Heart left ventricle (tissue), 13 donors: ENCODE results near the gene TNNI3K.

ENCODE experiments used
- POLR2A ChIP-seq, 2 donors: fragments of 450-650 bp; IDR thresholded peaks; one replicate each; pipeline ENCODE4 v1.6.1; 2017; ENCODE audit warnings: antibody characterized with exemption in 2 of 2, mild to moderate bottlenecking in 2 of 2, moderate library complexity in 2 of 2
- TF ChIP-seq, protein P1 (sequence below), 12 donors: fragments of 200-600 bp; sonication (generic) in 4 of 12; IDR thresholded peaks; one replicate each; pipeline versions ENCODE4 v1.5.0 to v1.8.0; 2018 to 2022; ENCODE audit warnings: antibody characterized with exemption in 12 of 12, mild to moderate bottlenecking in 5 of 12
- donor health status: ischemic (EF 13 %, LVEDD 7.1; RV severe dilation, severe dysfunction).
- donor health status: DM: no; HTN: yes; CAD: no.
- donor health status: DM: no; HTN: no; CAD: no.
- donor health status: ischemic (EF 25% LVEDD 6.9; RV normal size, moderate dysfunction).
- donor health status: ischemic (EF 25% LVEDD 5.7; RV mildly dilated, moderate dysfunction).
- donor health status: ischemic (EF 35%, LVEDD 5.7; RV mildly dilated, moderate dysfunction).
- donor health status: nonischemic (EF 11% LVEDD 7.7; RV severe dilation, severe dysfunction).
- donor health status: DM: yes; HTN: yes; CAD: no.
- donor health status: PGD.
- donor health status: ischemic (EF 29% LVEDD 5.4; RV normal size, mild dysfunction).
- donor health status: nonischemic (EF 23%, LVEDD 6.1; RV moderate dilation, normal function).

DNA sequence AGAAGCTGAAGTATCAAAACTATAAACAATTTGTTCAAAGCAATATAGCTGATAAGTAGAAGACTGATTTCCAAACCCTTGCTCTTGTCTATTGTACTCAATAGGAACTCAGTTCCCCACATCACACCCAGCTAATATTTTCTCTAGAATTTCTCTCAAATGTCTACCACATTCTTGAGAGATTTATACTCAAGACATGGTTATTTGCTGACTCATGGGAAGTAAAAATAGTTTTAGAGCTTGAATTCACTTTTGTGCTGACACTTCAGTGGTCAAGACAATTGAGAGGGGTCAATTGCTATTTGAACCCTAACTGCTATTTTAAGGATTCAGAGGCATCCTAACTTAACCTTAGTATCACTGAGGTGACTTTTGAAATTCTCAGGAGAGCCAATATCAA is 99.0 kb downstream of the TNNI3K start:
- TF ChIP-seq, protein P1, sequence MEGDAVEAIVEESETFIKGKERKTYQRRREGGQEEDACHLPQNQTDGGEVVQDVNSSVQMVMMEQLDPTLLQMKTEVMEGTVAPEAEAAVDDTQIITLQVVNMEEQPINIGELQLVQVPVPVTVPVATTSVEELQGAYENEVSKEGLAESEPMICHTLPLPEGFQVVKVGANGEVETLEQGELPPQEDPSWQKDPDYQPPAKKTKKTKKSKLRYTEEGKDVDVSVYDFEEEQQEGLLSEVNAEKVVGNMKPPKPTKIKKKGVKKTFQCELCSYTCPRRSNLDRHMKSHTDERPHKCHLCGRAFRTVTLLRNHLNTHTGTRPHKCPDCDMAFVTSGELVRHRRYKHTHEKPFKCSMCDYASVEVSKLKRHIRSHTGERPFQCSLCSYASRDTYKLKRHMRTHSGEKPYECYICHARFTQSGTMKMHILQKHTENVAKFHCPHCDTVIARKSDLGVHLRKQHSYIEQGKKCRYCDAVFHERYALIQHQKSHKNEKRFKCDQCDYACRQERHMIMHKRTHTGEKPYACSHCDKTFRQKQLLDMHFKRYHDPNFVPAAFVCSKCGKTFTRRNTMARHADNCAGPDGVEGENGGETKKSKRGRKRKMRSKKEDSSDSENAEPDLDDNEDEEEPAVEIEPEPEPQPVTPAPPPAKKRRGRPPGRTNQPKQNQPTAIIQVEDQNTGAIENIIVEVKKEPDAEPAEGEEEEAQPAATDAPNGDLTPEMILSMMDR (IDR thresholded peaks at IDR 0.05), result no peak
- no peak for TF ChIP-seq POLR2A (IDR thresholded peaks at IDR 0.05)
